Activated CD4-positive, alpha-beta T cell treated with anti-CD3 and anti-CD28 coated beads for 1 hour (primary cell): ENCODE measurements around the gene NBAS.

ENCODE experiments used
- DNase-seq: peaks from one replicate; pipeline ENCODE4 v3.0.0-alpha.2; 2020

The NBAS gene

GRCh38 chr2:15187702-15188101 lies 373.4 kb downstream of the NBAS start:
- DNase-seq = no peak

DNA sequence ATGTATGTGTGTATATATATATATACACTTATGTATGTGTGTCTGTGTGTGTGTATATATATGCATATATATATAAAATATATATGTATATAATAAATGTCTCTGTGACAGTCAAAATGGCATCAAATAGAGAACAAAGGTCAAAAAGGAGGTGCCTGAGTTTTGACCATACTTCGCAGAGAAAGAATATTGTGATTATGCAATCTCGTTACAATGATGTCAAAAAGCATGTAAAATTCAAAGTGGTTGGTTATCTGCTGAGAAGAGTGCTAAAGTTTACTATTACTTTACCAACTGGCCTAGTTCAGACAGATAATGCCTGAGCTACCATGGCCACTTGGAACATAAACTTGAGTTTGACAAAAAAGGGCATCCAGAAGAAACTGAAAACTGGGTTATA lies 375.0 kb downstream of the NBAS start:
- no peak for DNase-seq

DNA sequence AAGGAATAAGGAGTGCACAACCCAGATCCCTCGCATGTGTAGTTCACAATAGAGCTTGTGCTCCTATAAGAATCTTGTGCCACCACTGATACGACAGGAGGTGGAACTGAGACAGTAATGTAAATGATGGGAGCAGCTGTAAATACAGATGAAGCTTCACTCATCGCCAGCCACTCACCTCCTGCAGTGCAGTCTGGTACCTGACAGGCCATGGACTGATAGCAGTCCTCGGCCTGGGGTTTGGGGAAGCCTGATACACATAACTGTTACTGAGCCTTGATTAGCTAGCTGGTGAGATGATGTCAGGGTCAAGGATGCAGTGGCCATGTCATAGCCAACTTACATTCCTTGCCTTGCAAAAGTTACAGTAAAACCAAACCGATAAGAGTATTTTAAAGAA lies 376.6 kb downstream of the NBAS start:
- no peak for DNase-seq

DNA sequence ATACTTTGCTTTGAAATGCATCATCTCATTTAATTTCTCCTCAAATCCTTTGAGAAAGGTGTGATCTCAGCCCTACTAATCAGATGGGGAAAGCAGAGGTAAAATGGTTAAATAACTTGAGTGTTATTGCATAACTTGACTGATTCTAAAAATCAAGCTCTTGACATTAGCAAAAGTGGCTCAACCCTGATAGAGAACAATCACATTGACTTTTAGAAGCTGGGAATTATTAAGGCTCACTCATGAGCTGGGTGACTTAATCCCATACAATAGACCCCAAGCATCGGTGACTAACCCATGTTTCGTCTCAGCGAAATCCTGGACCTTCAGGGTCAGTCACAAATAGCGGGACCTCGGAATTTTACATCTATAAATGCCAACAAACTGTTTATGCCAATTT lies 378.9 kb downstream of the NBAS start:
- DNase-seq = no peak

DNA sequence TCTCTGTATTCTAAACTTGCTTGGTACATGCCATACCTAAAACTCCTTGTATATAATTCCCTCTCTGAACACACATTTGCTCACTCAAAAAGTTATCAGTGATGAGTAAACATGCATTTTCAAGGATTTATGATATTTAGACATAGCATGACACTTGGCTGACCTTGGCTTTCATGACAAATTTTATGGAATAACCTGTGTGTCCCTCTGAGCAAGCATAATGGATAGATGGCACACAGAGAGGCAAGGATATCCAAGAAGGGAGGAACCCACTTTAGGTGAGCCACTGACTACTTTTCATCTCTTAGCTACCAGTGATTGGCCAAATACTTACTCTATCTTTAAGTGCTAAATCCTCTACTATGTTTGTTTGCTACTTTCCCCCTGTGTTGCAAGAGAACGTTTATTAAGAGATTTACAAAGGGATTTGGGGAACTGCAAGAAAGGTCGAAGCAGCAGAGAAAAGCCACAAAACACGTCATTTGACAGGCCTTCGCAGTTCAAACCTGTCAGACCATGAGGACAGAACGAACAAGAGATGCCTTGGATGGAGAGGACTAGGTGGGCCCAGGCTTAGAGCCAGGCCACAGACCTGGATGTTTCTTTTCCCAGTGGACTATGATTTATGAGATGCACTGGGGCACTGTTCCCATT lies 379.9 kb downstream of the NBAS start:
- DNase-seq = no peak

DNA sequence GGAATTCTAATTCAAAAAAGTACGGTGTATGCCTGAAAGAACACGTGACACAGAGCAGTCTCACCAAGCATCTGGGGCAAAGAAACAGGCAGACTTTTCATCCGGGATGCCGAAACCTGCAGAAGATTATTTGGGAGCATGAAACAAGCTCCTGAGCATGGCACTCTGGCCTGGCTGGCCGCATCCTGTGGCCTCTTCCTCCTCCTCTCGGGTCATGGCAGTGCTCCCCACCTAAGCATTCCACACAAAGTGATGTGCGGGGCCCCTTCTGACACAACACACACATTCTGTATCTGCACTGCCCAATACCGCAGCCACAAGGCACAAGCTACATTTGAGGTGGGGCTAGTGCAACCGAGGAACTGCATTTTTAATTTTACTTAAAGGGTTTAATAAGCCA lies 380.8 kb downstream of the NBAS start:
- no peak for DNase-seq

DNA sequence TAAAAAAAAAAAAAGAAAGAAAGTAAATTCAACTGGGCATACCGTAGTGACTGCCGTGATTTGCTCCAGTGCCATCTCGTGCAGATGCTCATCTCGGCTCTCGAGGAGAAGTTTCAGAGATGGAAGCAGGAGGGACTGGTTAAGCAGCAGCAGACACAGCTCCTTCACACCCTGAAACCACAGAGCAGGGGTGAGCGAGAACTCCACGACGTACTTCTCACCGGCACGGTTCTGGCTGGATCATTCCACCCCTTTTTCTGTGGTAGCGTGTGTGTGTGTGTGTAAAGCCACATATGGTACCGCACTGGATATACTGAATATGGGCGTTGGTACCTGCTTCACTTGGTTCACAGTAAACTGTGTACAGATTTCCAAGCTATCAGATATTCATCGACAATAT lies 382.2 kb downstream of the NBAS start:
- DNase-seq = no peak

GRCh38 chr2:15177103-15177502 lies 384.0 kb downstream of the NBAS start:
- peak; percentile 53 for DNase-seq

DNA sequence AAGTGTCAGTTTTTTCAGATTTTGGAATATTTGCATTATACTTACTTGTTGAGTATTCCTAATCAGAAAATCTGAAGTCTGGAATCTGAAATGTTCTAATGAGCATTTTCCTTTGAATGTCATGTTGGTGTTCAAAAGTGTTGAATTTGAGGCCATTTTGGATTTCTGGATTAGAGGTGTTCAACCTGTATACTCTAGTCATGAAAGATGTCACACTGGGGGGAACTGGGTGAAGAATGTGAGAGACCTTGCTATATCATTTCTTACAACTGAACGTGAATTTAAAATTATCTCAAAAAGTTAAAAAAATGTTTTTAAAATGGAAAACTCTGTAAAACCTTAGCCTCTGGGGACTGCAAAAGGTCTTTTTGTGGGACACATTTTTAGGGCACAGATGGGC lies 384.5 kb downstream of the NBAS start:
- DNase-seq = no peak

- DNase-seq = no peak
Observed at GRCh38 chr2:15174567-15174966, 386.6 kb downstream of the NBAS start.

- DNase-seq = no peak
Observed at GRCh38 chr2:15173501-15173900, 387.6 kb downstream of the NBAS start.

DNA sequence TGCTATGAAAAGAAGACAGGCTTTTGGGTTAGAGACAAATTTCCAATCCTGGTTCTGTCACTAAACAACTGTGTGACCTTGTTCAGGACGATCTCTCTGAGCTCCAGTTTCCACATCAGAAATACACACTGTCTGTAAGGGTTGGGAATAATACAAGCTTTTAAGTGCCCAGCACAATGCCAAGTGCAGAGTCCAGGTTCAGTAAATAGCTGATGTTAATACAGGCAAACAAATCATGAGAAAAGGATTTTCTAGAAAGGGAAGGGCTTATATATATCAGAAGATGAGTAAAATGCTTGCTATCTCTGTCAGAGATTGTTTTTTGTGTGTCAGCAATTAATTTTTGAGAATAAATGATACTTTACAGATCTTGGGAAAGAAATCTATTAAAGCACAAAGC lies 388.3 kb downstream of the NBAS start:
- no peak for DNase-seq

DNA sequence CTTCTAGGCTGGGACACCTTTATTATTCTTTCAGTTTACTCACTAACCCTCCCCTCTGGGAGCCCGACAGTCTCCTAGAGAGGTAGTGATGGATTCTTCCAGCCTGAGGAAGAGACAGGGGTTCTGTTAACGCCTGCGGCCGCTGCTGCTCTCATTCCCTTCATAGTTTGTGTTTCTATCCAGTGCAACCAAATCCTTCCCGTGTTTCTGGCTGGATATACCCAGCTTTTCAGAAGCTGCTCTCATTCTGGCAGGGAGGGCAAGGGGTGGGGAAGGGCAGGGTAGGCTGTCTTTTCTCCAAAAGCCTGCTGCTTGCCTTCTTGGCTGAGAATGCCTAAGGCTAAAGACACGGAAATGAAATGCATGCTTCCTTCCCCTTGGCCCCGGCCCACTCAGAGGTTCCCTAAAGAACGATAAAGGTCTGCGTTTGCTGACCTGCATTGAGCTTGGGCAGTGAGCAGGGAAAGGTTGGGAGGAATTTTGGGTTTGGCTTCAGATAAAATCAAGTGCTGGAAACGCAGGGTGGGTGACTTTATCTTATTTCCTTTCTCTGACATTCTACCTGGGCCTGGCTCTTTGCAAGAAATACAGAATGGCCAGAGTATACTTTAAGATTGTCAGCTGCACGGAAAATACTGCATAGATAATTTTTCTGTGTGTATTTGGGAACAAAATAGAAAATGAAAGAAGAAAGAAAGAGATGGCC lies 390.9 kb downstream of the NBAS start:
- DNase-seq = no peak

GRCh38 chr2:15169326-15170069 lies 391.6 kb downstream of the NBAS start:
- DNase-seq = no peak

- no peak for DNase-seq
Observed at GRCh38 chr2:15168116-15168515, 393.0 kb downstream of the NBAS start.

DNA sequence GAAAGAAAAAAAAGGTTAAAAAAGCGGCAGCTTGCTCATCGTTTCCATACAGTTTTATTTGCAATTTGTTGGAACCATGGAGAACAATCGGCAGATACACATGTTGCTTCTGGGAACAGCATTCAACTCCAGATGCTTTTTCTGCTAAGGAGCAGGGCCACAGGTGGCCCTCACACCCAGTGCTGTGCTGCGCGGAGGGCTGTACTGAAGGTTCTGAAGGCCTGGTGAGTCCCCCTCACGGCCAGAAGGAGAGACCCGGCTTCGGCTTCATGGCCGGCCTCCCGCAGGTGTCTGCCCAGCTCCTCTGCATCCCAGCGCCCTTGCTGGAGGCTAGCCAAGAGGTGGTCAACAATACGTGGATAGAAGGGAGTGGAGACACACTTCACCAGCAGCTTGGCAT lies 394.3 kb downstream of the NBAS start:
- no peak for DNase-seq

DNA sequence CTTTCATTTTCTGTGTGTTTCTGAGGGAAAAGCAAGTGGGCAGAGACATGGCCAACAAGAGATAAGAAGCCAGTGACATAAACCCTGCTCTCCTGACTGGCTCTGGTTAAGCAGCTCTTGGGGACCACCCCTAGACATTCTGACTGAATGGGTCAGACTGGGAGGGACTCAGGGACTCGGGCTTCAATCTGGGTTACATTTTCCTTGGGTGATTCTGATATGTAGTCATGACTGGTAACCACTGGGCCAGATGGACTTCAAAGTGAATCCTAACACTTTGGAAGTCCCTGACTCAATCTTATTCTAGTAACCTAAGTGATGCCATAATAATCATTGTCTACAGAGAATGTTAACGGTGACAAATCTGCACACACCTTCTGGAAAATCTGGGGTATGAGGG lies 397.8 kb downstream of the NBAS start:
- DNase-seq = no peak

- no peak for DNase-seq
Observed at GRCh38 chr2:15162620-15163019, 398.5 kb downstream of the NBAS start.

- DNase-seq = no peak
Observed at GRCh38 chr2:15160201-15160991, 400.7 kb downstream of the NBAS start.

DNA sequence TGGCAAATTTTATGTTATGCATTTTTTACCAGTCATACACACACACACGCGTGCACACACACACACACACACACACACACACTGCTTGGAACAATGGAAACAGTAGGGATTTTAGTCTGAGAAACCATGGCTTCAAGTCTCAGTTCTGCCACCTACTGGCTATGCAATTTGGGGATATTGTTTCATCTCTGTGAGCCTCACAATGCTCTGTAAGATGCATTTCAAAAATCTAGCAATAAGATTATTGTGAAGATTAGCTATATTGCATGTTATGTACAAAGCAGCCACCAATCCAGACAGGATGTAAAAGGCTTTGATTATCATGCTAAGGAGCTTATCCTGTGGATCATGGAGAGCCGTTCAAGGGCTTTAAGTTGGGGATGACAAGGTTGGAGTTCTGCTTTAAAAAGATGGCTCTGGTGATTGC lies 401.4 kb downstream of the NBAS start:
- no peak for DNase-seq

- no peak for DNase-seq
Observed at GRCh38 chr2:15159206-15159605, 401.9 kb downstream of the NBAS start.

GRCh38 chr2:15158532-15158931 lies 402.6 kb downstream of the NBAS start:
- no peak for DNase-seq

GRCh38 chr2:15158100-15158499 lies 403.0 kb downstream of the NBAS start:
- DNase-seq = no peak
